ENCODE results near the gene FZD10. TPM values are rescaled to one million over a fixed set of nuclear protein-coding genes. Genes with fewer than 3 reads are reported as not detected.

FZD10 gene
- total and polyA plus RNA-seq, 2 experiments from 2014 or later: 0.35 to 1.7 TPM

DNA sequence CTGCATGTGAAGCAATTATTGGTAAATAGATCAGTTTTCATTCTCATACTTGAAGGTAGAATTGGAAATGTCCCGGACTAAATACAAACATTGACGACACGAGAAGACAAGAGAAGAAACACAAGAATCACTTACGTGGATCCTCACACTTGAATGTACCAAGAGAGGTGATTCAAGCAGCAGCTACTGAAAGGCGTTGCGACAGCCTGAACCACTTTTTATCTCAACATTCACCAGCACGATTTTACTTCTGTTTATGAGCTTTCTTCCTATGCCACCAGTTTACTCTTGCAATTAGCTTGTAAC, 3.6 kb upstream of the FZD10 start:
- H3K9me2 ChIP-seq (replicated peaks; ENCODE audit: insufficient read depth): no peaks in the 10 kb centered on the region
- H3K27me3 ChIP-seq: peaks cover 79% of the 10 kb centered on the region
- no peak overlapping the region for H2AFZ ChIP-seq
- no peak for TF ChIP-seq EZH2phosphoT487 (IDR thresholded peaks at IDR 0.05; ENCODE audit: low read depth, severe bottlenecking, unreplicated experiment)
- TF ChIP-seq, protein P1, sequence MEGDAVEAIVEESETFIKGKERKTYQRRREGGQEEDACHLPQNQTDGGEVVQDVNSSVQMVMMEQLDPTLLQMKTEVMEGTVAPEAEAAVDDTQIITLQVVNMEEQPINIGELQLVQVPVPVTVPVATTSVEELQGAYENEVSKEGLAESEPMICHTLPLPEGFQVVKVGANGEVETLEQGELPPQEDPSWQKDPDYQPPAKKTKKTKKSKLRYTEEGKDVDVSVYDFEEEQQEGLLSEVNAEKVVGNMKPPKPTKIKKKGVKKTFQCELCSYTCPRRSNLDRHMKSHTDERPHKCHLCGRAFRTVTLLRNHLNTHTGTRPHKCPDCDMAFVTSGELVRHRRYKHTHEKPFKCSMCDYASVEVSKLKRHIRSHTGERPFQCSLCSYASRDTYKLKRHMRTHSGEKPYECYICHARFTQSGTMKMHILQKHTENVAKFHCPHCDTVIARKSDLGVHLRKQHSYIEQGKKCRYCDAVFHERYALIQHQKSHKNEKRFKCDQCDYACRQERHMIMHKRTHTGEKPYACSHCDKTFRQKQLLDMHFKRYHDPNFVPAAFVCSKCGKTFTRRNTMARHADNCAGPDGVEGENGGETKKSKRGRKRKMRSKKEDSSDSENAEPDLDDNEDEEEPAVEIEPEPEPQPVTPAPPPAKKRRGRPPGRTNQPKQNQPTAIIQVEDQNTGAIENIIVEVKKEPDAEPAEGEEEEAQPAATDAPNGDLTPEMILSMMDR (IDR thresholded peaks at IDR 0.05; ENCODE audit: poor library complexity): no peak
- no peak for TF ChIP-seq EZH2 (IDR thresholded peaks at IDR 0.05; ENCODE audit: borderline replicate concordance)
- no peak overlapping the region for H3K27ac ChIP-seq
- H3K4me3 ChIP-seq: no peak overlapping the region
- no peak for DNase-seq (ENCODE audit: low spot score)
- H3K9me3 ChIP-seq (ENCODE audit: low read depth): no peaks in the 10 kb centered on the region
- H3K4me2 ChIP-seq: no peak overlapping the region
- H3K4me1 ChIP-seq (ENCODE audit: insufficient read depth): peaks cover 4% of the 10 kb centered on the region
- no peaks in the 10 kb centered on the region for H4K20me1 ChIP-seq (ENCODE audit: insufficient read depth, poor library complexity, severe bottlenecking)
- H3K36me3 ChIP-seq (replicated peaks; ENCODE audit: insufficient read depth, low read depth): no peaks in the 10 kb centered on the region
- H3K79me2 ChIP-seq: no peaks in the 10 kb centered on the region
- 23% methylated on average over 7 of the region's 7 CpGs for WGBS (ENCODE audit: low lambda C conversion rate, missing lambda C conversion rate)

DNA sequence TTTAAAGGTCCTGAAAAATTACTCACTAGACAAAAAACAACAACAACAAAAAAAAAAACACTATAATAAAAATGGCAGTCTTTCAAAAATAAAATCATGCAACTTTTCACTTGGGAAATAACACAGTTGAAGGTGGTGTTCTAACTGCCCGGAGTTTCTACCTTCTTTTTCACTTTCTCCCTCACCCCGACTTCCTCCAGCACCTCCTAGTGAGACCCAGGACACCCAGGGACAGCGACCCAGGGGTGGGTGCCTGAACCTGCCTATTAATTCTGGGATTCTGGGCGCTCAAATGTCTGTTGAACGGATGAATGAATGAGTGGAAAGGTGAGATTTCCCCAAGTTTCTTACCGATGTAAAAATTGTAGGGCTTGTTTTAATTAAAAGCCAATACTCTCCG, 2.0 kb upstream of the FZD10 start:
- DNase-seq (ENCODE audit: low spot score): no peak
- H3K4me2 ChIP-seq: peak overlapping the region; percentile 88
- no peak overlapping the region for H3K4me3 ChIP-seq
- WGBS (ENCODE audit: low lambda C conversion rate, missing lambda C conversion rate): 9% methylated on average over 7 of the region's 7 CpGs
- no peaks in the 10 kb centered on the region for H3K9me2 ChIP-seq (replicated peaks; ENCODE audit: insufficient read depth)
- H4K20me1 ChIP-seq (ENCODE audit: insufficient read depth, poor library complexity, severe bottlenecking): no peaks in the 10 kb centered on the region
- H3K27ac ChIP-seq: no peak overlapping the region
- no peaks in the 10 kb centered on the region for H3K36me3 ChIP-seq (replicated peaks; ENCODE audit: insufficient read depth, low read depth)
- no peaks in the 10 kb centered on the region for H3K79me2 ChIP-seq
- H3K27me3 ChIP-seq: peaks cover 93% of the 10 kb centered on the region
- TF ChIP-seq EZH2phosphoT487 (IDR thresholded peaks at IDR 0.05; ENCODE audit: low read depth, severe bottlenecking, unreplicated experiment) (peak; percentile 43), EZH2 (IDR thresholded peaks at IDR 0.05; ENCODE audit: borderline replicate concordance) (no peak)
- H3K4me1 ChIP-seq (ENCODE audit: insufficient read depth): peaks cover 6% of the 10 kb centered on the region
- no peak overlapping the region for H2AFZ ChIP-seq
- no peaks in the 10 kb centered on the region for H3K9me3 ChIP-seq (ENCODE audit: low read depth)

DNA sequence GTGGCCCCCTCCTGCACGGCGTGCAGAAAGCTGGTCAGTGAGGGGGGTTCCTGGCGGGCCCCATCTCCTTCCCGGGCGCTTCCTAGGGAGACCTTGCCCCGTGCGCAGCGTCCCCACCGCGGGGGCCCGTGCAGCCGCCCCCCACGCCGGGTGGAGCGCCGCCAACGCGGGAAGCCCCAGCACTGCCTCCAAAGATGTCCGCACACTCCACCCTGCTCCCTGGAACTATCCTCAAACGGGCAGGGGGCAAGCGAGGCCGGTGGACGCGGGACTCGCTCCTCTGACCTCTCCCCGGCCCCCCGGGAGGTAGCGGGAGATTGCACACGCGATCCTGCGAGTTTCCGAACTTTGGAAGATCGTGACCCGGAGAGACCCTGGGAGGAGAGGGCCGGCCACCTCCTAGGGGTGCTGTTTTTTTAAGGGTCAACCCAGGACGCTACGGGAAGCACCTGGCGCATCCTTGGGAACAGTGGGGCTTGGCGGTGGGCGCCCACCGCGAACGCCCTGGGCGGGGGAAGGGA, 1.5 kb upstream of the FZD10 start:
- 4% methylated on average over 44 of the region's 44 CpGs for WGBS (ENCODE audit: low lambda C conversion rate, missing lambda C conversion rate)
- Histone ChIP-seq H4K20me1 (ENCODE audit: insufficient read depth, poor library complexity, severe bottlenecking) (no peaks in the 10 kb centered on the region), H3K4me2 (peak overlapping the region; percentile 88), H3K27me3 (peaks cover 93% of the 10 kb centered on the region), H3K27ac (no peak overlapping the region), H3K9me3 (ENCODE audit: low read depth) (no peaks in the 10 kb centered on the region), H3K4me3 (no peak overlapping the region), H3K9me2 (replicated peaks; ENCODE audit: insufficient read depth) (no peaks in the 10 kb centered on the region), H3K79me2 (no peaks in the 10 kb centered on the region), H3K36me3 (replicated peaks; ENCODE audit: insufficient read depth, low read depth) (no peaks in the 10 kb centered on the region), H3K4me1 (ENCODE audit: insufficient read depth) (peaks cover 6% of the 10 kb centered on the region), H2AFZ (no peak overlapping the region)
- DNase-seq (ENCODE audit: low spot score): no peak
- TF ChIP-seq EZH2 (IDR thresholded peaks at IDR 0.05; ENCODE audit: borderline replicate concordance): peak; percentile 76
- no peak for TF ChIP-seq EZH2phosphoT487 (IDR thresholded peaks at IDR 0.05; ENCODE audit: low read depth, severe bottlenecking, unreplicated experiment)
- TF ChIP-seq, protein P1 (IDR thresholded peaks at IDR 0.05; ENCODE audit: poor library complexity): no peak

DNA sequence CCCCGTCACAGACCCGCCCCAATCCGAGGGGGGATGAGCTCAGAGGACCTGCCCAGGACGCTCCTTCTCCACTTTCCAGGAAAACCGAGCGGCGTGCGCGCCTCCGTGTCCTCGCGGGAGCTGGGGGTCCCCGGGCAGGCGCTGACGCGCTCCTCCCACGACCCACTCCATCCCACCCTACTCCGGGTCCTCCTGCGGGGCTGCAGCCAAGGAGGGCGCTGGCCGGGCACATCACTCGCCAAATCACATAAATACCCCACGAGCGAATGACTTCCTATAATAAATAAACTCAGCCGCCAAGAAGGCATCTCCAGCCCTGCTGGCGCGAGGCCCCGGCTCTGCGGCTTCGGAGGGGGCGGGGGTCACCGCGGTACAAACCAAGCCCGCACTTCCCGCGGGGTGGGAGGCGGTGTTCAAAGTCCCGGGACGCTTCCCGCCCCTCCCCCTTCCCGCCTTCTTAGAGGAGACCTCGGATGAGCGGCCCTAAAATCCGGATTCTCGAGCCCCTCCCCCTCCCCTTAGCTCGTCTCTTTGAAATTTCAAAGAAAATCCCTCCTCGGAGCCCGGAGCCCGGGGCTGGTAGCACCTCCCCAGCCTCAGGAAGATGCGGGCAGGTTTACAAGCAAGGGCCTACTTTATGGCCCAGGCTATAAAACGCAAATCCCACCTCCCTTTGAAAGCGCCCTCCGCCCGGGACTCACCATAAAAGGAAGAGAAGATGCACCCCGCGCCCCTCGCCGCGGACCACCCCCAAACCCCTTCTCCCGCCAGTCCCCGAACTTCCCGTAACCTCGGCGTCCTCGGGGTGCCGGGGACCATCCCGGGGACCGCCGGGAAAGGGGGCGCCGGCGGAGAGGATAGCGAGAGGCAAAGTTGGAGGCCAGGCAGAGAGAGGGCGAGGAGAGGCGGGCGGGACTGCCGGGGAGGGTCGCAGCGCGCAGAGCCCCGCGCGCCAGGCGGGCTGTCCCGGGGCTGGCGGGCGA, 712 bp upstream of the FZD10 start:
- no peaks in the 10 kb centered on the region for H4K20me1 ChIP-seq (ENCODE audit: insufficient read depth, poor library complexity, severe bottlenecking)
- H3K9me3 ChIP-seq (ENCODE audit: low read depth): no peaks in the 10 kb centered on the region
- H3K27me3 ChIP-seq: peaks cover 93% of the 10 kb centered on the region
- no peaks in the 10 kb centered on the region for H3K79me2 ChIP-seq
- H3K36me3 ChIP-seq (replicated peaks; ENCODE audit: insufficient read depth, low read depth): no peaks in the 10 kb centered on the region
- H3K27ac ChIP-seq: peak overlapping the region; percentile 57
- WGBS (ENCODE audit: low lambda C conversion rate, missing lambda C conversion rate): 2% methylated on average over 40 of the region's 87 CpGs
- peak overlapping the region; percentile 66 for H2AFZ ChIP-seq
- no peaks in the 10 kb centered on the region for H3K9me2 ChIP-seq (replicated peaks; ENCODE audit: insufficient read depth)
- DNase-seq (ENCODE audit: low spot score): peak; percentile 71
- H3K4me2 ChIP-seq: peak overlapping the region; percentile 88
- peak overlapping the region; percentile 42 for H3K4me3 ChIP-seq
- peak; percentile 46 for TF ChIP-seq EZH2 (IDR thresholded peaks at IDR 0.05; ENCODE audit: borderline replicate concordance)
- TF ChIP-seq, protein P1 (IDR thresholded peaks at IDR 0.05; ENCODE audit: poor library complexity): no peak
- peak; percentile 76 for TF ChIP-seq EZH2phosphoT487 (IDR thresholded peaks at IDR 0.05; ENCODE audit: low read depth, severe bottlenecking, unreplicated experiment)
- H3K4me1 ChIP-seq (ENCODE audit: insufficient read depth): peaks cover 6% of the 10 kb centered on the region
